GM23338 (cell line): ENCODE data around the gene CRYGA. TPM values are rescaled to one million over a fixed set of nuclear protein-coding genes. Genes with fewer than 3 reads are reported as not detected.

Experiments
- ATAC-seq: fragments of 200-7000 bp; cut with Tn5 transposase; 3 replicates; pipeline ENCODE4 v1.9.1; 2020
- DNase-seq: peaks from one replicate; pipeline ENCODE4 v3.0.0-alpha.2; 2015; ENCODE audit warnings: low spot score
- H2AFZ ChIP-seq: fragments of 200-600 bp; sonication (generic); 2 replicates; pipeline ENCODE4 v1.8.0; 2016; ENCODE audit warnings: antibody characterized with exemption, mild to moderate bottlenecking, moderate library complexity
- H3F3A ChIP-seq: fragments of 200-600 bp; sonication (generic); replicated peaks from 2 replicates; pipeline ENCODE4 v1.8.0; 2017; ENCODE audit warnings: antibody characterized with exemption, mixed run types, low read depth
- H3K27ac ChIP-seq: fragments of 200-600 bp; sonication (generic); 2 replicates; pipeline ENCODE4 v1.6.1; 2016; ENCODE audit warnings: low read depth
- H3K27me3 ChIP-seq: fragments of 200-600 bp; sonication (generic); 2 replicates; pipeline ENCODE4 v1.8.0; 2016; ENCODE audit warnings: mild to moderate bottlenecking, mixed run types, moderate library complexity; ENCODE audit not compliant: insufficient read depth
- H3K36me3 ChIP-seq: fragments of 200-600 bp; sonication (generic); 2 replicates; pipeline ENCODE4 v1.8.0; 2016; ENCODE audit warnings: mild to moderate bottlenecking; ENCODE audit not compliant: insufficient read depth
- H3K4me1 ChIP-seq: fragments of 200-600 bp; sonication (generic); 2 replicates; pipeline ENCODE4 v1.8.0; 2016; ENCODE audit warnings: mild to moderate bottlenecking, moderate library complexity; ENCODE audit not compliant: insufficient read depth
- H3K4me2 ChIP-seq: fragments of 200-600 bp; sonication (generic); 2 replicates; pipeline ENCODE4 v1.7.1; 2017; ENCODE audit warnings: mixed run types
- H3K4me3 ChIP-seq: fragments of 200-600 bp; sonication (generic); 2 replicates; pipeline ENCODE4 v1.6.1; 2016; ENCODE audit warnings: mixed run types
- H3K79me2 ChIP-seq: fragments of 200-600 bp; sonication (generic); replicated peaks from 2 replicates; pipeline ENCODE4 v1.8.0; 2017; ENCODE audit warnings: mild to moderate bottlenecking; ENCODE audit not compliant: insufficient read depth
- H3K9me2 ChIP-seq: fragments of 200-600 bp; sonication (generic); 2 replicates; pipeline ENCODE4 v1.8.0; 2017; ENCODE audit not compliant: insufficient read depth
- H4K20me1 ChIP-seq: fragments of 200-600 bp; sonication (generic); replicated peaks from 2 replicates; pipeline ENCODE4 v1.8.0; 2017; ENCODE audit warnings: mild to moderate bottlenecking; ENCODE audit not compliant: insufficient read depth
- H3K27ac Mint-ChIP-seq: 2 replicates; pipeline ENCODE4 v1.8.0; 2020; ENCODE audit warnings: inconsistent platforms, mild to moderate bottlenecking, moderate library complexity, mixed read lengths
- H3K27me3 Mint-ChIP-seq: 3 replicates; pipeline ENCODE4 v1.8.0; 2022; ENCODE audit warnings: low read depth, mild to moderate bottlenecking, moderate library complexity, mixed read lengths, inconsistent platforms; ENCODE audit not compliant: insufficient read depth, poor library complexity
- H3K36me3 Mint-ChIP-seq: 3 replicates; pipeline ENCODE4 v1.8.0; 2021; ENCODE audit warnings: low read depth, mild to moderate bottlenecking, inconsistent platforms, moderate library complexity, mixed read lengths
- H3K4me1 Mint-ChIP-seq: 3 replicates; pipeline ENCODE4 v1.8.0; 2020; ENCODE audit warnings: mild to moderate bottlenecking, inconsistent platforms, mixed read lengths
- H3K4me3 Mint-ChIP-seq: 3 replicates; pipeline ENCODE4 v1.8.0; 2021; ENCODE audit warnings: moderate library complexity, mild to moderate bottlenecking, inconsistent platforms, mixed read lengths
- H3K9me3 Mint-ChIP-seq: 3 replicates; pipeline ENCODE4 v1.8.0; 2020; ENCODE audit warnings: moderate library complexity, mild to moderate bottlenecking, inconsistent platforms, mixed read lengths
- CREB1 ChIP-seq: fragments of 250-450 bp; sonication (Bioruptor Pico); IDR thresholded peaks from 2 replicates; pipeline ENCODE4 v1.5.0; 2020; ENCODE audit warnings: low read depth, mild to moderate bottlenecking, moderate library complexity
- CTCF ChIP-seq, 2 experiments: fragments of 200-600 bp in 1 of 2; sonication (generic) in 1 of 2; conservative IDR thresholded peaks; 2 replicates each; pipeline versions ENCODE4 v1.5.1 to v1.6.1; 2016 to 2017; ENCODE audit warnings: antibody characterized with exemption in 2 of 2, low read depth in 2 of 2, mild to moderate bottlenecking in 2 of 2, moderate library complexity in 1 of 2
- EZH2 ChIP-seq: fragments of 200-600 bp; sonication (generic); IDR thresholded peaks from one replicate; pipeline ENCODE4 v1.8.0; 2017; ENCODE audit warnings: antibody characterized with exemption, mild to moderate bottlenecking, low read depth; ENCODE audit not compliant: unreplicated experiment
- NANOG ChIP-seq: IDR thresholded peaks from 2 replicates; pipeline ENCODE4 v1.6.1; 2016; ENCODE audit warnings: antibody characterized with exemption, borderline replicate concordance
- ZNF114 ChIP-seq: fragments of 250-450 bp; sonication (Bioruptor Pico); IDR thresholded peaks from 2 replicates; pipeline ENCODE4 v1.5.0; 2020; ENCODE audit warnings: mild to moderate bottlenecking, moderate library complexity
- long read RNA-seq: library from polyadenylated mRNA; unstranded; transcript quantifications from one replicate; pipeline ENCODE4 v2.0.0, GENCODE V29; 2020; ENCODE audit not compliant: unreplicated experiment
- polyA plus RNA-seq: library from polyadenylated mRNA; unstranded; fragments of >200 nt; fragmentation: Nextera tagmentation; extraction: Ambion mirVana; gene quantifications from 2 replicates; pipeline ENCODE4 v1.2.1, GENCODE V29; 2016
- total RNA-seq: library from RNA; depleted of rRNA; stranded (reverse); fragments of >200 nt; shearing (Covaris generic); gene quantifications from 2 replicates; pipeline ENCODE4 v1.2.3, GENCODE V29; 2014; rRNA removed
- TF ChIP-seq, protein P1 (sequence below): fragments of 250-450 bp; sonication (Bioruptor Pico); IDR thresholded peaks from 2 replicates; pipeline ENCODE4 v1.5.0; 2020; ENCODE audit warnings: mild to moderate bottlenecking, moderate library complexity
- TF ChIP-seq, protein P2 (sequence below): IDR thresholded peaks from 2 replicates; pipeline ENCODE4 v1.6.1; 2016; ENCODE audit warnings: antibody characterized with exemption
- TF ChIP-seq, protein P3 (sequence below): IDR thresholded peaks from one replicate; pipeline ENCODE4 v1.6.1; 2018; ENCODE audit warnings: antibody characterized with exemption; ENCODE audit not compliant: unreplicated experiment

CRYGA gene, protein sequence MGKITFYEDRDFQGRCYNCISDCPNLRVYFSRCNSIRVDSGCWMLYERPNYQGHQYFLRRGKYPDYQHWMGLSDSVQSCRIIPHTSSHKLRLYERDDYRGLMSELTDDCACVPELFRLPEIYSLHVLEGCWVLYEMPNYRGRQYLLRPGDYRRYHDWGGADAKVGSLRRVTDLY
- total RNA-seq (not detected in 2 replicates), polyA plus RNA-seq (not detected in 2 replicates)
- long read RNA-seq = 0 reads

DNA sequence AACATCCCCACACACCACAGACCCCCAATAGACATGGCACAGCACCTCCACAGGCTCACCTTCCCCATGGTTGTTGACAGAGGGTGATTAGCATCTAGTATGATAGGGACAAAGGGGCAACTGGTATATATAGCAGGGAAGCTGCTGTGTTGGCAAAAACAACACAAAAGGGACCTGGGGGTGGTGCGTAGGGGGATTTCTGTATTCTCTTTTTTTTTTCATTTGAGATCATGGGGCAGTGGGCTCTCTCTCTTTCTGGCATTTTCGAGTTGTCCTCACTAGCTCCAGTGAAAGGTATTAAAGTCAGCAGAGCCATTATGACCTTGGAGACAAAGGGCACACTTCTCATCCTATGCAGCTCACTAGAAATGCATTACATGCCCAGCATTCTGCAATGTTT lies at the start of gene CRYGA:
TSS of gene CRYGA (minus strand) at position 101 of the 400 bp plus-strand sequence. CDS start at position 68, 33 bp downstream.
- no peaks in the 10 kb centered on the region for H3K36me3 Mint-ChIP-seq

More for the DNA sequence above, at the start of gene CRYGA:
- H3F3A ChIP-seq = no peaks in the 10 kb centered on the region
- H3K4me2 ChIP-seq = no peak within 1 kb of the TSS
- no peaks in the 10 kb centered on the region for H3K9me2 ChIP-seq
- Mint-ChIP-seq H3K27ac (peak within 1 kb of the TSS; percentile 12; the same call in 1 of the 2 replicates), H3K27me3 (peaks cover 5% of the 10 kb centered on the region), H3K4me3 (no peak within 1 kb of the TSS), H3K4me1 (peaks cover 19% of the 10 kb centered on the region; the same call in 2 of the 3 replicates), H3K9me3 (no peaks in the 10 kb centered on the region)
- ATAC-seq (no peak), DNase-seq (no peak)
- H3K36me3 ChIP-seq = no peaks in the 10 kb centered on the region
- H3K4me3 ChIP-seq = no peak within 1 kb of the TSS
- no peak for TF ChIP-seq CREB1 (CRISPR knock-in tag)
- TF ChIP-seq, protein P1, sequence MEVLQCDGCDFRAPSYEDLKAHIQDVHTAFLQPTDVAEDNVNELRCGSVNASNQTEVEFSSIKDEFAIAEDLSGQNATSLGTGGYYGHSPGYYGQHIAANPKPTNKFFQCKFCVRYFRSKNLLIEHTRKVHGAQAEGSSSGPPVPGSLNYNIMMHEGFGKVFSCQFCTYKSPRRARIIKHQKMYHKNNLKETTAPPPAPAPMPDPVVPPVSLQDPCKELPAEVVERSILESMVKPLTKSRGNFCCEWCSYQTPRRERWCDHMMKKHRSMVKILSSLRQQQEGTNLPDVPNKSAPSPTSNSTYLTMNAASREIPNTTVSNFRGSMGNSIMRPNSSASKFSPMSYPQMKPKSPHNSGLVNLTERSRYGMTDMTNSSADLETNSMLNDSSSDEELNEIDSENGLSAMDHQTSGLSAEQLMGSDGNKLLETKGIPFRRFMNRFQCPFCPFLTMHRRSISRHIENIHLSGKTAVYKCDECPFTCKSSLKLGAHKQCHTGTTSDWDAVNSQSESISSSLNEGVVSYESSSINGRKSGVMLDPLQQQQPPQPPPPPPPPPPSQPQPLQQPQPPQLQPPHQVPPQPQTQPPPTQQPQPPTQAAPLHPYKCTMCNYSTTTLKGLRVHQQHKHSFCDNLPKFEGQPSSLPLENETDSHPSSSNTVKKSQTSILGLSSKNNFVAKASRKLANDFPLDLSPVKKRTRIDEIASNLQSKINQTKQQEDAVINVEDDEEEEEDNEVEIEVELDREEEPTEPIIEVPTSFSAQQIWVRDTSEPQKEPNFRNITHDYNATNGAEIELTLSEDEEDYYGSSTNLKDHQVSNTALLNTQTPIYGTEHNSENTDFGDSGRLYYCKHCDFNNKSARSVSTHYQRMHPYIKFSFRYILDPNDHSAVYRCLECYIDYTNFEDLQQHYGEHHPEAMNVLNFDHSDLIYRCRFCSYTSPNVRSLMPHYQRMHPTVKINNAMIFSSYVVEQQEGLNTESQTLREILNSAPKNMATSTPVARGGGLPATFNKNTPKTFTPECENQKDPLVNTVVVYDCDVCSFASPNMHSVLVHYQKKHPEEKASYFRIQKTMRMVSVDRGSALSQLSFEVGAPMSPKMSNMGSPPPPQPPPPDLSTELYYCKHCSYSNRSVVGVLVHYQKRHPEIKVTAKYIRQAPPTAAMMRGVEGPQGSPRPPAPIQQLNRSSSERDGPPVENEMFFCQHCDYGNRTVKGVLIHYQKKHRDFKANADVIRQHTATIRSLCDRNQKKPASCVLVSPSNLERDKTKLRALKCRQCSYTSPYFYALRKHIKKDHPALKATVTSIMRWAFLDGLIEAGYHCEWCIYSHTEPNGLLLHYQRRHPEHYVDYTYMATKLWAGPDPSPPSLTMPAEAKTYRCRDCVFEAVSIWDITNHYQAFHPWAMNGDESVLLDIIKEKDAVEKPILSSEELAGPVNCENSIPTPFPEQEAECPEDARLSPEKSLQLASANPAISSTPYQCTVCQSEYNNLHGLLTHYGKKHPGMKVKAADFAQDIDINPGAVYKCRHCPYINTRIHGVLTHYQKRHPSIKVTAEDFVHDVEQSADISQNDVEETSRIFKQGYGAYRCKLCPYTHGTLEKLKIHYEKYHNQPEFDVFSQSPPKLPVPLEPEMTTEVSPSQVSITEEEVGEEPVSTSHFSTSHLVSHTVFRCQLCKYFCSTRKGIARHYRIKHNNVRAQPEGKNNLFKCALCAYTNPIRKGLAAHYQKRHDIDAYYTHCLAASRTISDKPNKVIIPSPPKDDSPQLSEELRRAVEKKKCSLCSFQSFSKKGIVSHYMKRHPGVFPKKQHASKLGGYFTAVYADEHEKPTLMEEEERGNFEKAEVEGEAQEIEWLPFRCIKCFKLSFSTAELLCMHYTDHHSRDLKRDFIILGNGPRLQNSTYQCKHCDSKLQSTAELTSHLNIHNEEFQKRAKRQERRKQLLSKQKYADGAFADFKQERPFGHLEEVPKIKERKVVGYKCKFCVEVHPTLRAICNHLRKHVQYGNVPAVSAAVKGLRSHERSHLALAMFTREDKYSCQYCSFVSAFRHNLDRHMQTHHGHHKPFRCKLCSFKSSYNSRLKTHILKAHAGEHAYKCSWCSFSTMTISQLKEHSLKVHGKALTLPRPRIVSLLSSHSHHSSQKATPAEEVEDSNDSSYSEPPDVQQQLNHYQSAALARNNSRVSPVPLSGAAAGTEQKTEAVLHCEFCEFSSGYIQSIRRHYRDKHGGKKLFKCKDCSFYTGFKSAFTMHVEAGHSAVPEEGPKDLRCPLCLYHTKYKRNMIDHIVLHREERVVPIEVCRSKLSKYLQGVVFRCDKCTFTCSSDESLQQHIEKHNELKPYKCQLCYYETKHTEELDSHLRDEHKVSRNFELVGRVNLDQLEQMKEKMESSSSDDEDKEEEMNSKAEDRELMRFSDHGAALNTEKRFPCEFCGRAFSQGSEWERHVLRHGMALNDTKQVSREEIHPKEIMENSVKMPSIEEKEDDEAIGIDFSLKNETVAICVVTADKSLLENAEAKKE = no peak
- no peak for TF ChIP-seq ZNF114 (CRISPR knock-in tag)
- no peak for TF ChIP-seq CTCF (conservative IDR thresholded peaks at IDR 0.05; ENCODE audit: low read depth in 2 of 2)
- no peak for TF ChIP-seq NANOG
- TF ChIP-seq EZH2 = no peak
- TF ChIP-seq, protein P2, sequence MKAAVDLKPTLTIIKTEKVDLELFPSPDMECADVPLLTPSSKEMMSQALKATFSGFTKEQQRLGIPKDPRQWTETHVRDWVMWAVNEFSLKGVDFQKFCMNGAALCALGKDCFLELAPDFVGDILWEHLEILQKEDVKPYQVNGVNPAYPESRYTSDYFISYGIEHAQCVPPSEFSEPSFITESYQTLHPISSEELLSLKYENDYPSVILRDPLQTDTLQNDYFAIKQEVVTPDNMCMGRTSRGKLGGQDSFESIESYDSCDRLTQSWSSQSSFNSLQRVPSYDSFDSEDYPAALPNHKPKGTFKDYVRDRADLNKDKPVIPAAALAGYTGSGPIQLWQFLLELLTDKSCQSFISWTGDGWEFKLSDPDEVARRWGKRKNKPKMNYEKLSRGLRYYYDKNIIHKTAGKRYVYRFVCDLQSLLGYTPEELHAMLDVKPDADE = no peak
- TF ChIP-seq, protein P3, sequence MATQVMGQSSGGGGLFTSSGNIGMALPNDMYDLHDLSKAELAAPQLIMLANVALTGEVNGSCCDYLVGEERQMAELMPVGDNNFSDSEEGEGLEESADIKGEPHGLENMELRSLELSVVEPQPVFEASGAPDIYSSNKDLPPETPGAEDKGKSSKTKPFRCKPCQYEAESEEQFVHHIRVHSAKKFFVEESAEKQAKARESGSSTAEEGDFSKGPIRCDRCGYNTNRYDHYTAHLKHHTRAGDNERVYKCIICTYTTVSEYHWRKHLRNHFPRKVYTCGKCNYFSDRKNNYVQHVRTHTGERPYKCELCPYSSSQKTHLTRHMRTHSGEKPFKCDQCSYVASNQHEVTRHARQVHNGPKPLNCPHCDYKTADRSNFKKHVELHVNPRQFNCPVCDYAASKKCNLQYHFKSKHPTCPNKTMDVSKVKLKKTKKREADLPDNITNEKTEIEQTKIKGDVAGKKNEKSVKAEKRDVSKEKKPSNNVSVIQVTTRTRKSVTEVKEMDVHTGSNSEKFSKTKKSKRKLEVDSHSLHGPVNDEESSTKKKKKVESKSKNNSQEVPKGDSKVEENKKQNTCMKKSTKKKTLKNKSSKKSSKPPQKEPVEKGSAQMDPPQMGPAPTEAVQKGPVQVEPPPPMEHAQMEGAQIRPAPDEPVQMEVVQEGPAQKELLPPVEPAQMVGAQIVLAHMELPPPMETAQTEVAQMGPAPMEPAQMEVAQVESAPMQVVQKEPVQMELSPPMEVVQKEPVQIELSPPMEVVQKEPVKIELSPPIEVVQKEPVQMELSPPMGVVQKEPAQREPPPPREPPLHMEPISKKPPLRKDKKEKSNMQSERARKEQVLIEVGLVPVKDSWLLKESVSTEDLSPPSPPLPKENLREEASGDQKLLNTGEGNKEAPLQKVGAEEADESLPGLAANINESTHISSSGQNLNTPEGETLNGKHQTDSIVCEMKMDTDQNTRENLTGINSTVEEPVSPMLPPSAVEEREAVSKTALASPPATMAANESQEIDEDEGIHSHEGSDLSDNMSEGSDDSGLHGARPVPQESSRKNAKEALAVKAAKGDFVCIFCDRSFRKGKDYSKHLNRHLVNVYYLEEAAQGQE = no peak
- no peaks in the 10 kb centered on the region for H4K20me1 ChIP-seq
- no peaks in the 10 kb centered on the region for H3K4me1 ChIP-seq
- H3K79me2 ChIP-seq = no peaks in the 10 kb centered on the region
- H2AFZ ChIP-seq = peak within 1 kb of the TSS; percentile 89
- no peak within 1 kb of the TSS for H3K27ac ChIP-seq
- no peaks in the 10 kb centered on the region for H3K27me3 ChIP-seq
